Measurements from ENCODE around the gene ATP1A3. TPM values are rescaled to one million over a fixed set of nuclear protein-coding genes. Genes with fewer than 3 reads are reported as not detected.
A peak's percentile ranks its signal among the peaks of the same experiment; 100 is the strongest.

The ATP1A3 gene
- total RNA-seq, 2 donors from 2014 or later: 2.0 to 4.0 TPM

GRCh38 chr19:41919948-41920712 is 73.9 kb downstream of the ATP1A3 start:
- H3K27ac Mint-ChIP-seq: no peak overlapping the region
- ATAC-seq: peak in 1 of 2 donors; percentile 20

GRCh38 chr19:41918653-41919244 is 75.3 kb downstream of the ATP1A3 start:
- DNase-seq (ENCODE audit: low spot score in 2 of 2) (no peak), ATAC-seq (peak in 1 of 2 donors; percentile 24)
- Mint-ChIP-seq H3K9me3 (no peaks in the 10 kb centered on the region), H3K27ac (no peak overlapping the region), H3K36me3 (no peaks in the 10 kb centered on the region)

More at GRCh38 chr19:41919948-41920712, 73.9 kb downstream of the ATP1A3 start:
- Mint-ChIP-seq H3K9me3 (no peaks in the 10 kb centered on the region), H3K36me3 (no peaks in the 10 kb centered on the region)
- DNase-seq (ENCODE audit: low spot score in 2 of 2): no peak

- no peaks in the 10 kb centered on the region for H3K9me3 Mint-ChIP-seq
- H3K36me3 Mint-ChIP-seq: no peaks in the 10 kb centered on the region
- ATAC-seq: no peak
- no peak overlapping the region for H3K27ac Mint-ChIP-seq
- DNase-seq (ENCODE audit: low spot score in 2 of 2): no peak
These were observed 75.9 kb downstream of the ATP1A3 start for GRCh38 chr19:41918095-41918494.

GRCh38 chr19:41917676-41918075 is 76.4 kb downstream of the ATP1A3 start:
- no peak for ATAC-seq
- no peaks in the 10 kb centered on the region for H3K36me3 Mint-ChIP-seq
- H3K9me3 Mint-ChIP-seq: no peaks in the 10 kb centered on the region
- H3K27ac Mint-ChIP-seq: no peak overlapping the region
- DNase-seq (ENCODE audit: low spot score in 2 of 2): no peak

Other genes starting within 250 kb of the ATP1A3 start
- gene CEACAM6, start 238.7 kb downstream of the ATP1A3 start, total RNA-seq: not detected
- gene CEACAM3, start 197.6 kb downstream of the ATP1A3 start, total RNA-seq: not detected
- gene LYPD4, start 149.5 kb downstream of the ATP1A3 start, total RNA-seq: not detected
- gene DMRTC2, start 149.2 kb downstream of the ATP1A3 start, total RNA-seq: not detected
- gene RPS19, start 134.0 kb downstream of the ATP1A3 start, total RNA-seq: 1,000 to 10,000 TPM; 3,521 to 4,779 TPM
- 1 to 10 TPM; 3.3 to 7.0 TPM for gene CD79A, start 117.0 kb downstream of the ATP1A3 start, total RNA-seq
- gene ARHGEF1, start 111.0 kb downstream of the ATP1A3 start, total RNA-seq: 100 to 1,000 TPM; 361 to 383 TPM
- 1 to 10 TPM; 1.7 to 2.9 TPM for gene ERFL, start 65.8 kb downstream of the ATP1A3 start, total RNA-seq
- 10 to 100 TPM; 39.8 to 46.0 TPM for gene RABAC1, start 34.9 kb downstream of the ATP1A3 start, total RNA-seq
- gene GRIK5, start 76.0 kb upstream of the ATP1A3 start, total RNA-seq: 1 to 10 TPM; 3.5 to 4.0 TPM
- 10 to 100 TPM; 12.5 to 13.9 TPM for gene ZNF574, start 81.9 kb upstream of the ATP1A3 start, total RNA-seq
- 10 to 100 TPM; 34.2 to 39.6 TPM for gene POU2F2, start 138.2 kb upstream of the ATP1A3 start, total RNA-seq
- gene DEDD2, start 223.4 kb upstream of the ATP1A3 start, total RNA-seq: 10 to 100 TPM; 28.7 to 39.3 TPM
- gene ZNF526, start 226.1 kb upstream of the ATP1A3 start, total RNA-seq: 10 to 100 TPM; 13.2 to 14.5 TPM
- gene GSK3A, start 248.4 kb upstream of the ATP1A3 start, total RNA-seq: 10 to 100 TPM; 38.1 to 39.5 TPM